Stimulated activated CD4-positive, alpha-beta T cell treated with anti-CD3 and anti-CD28 coated beads, Interleukin-15, amount 100 ng/mL, for 48 hours (primary cell): ENCODE measurements around the gene TMEM14A.
"Not testable (repeated sequence)": the region's sequence is repeated elsewhere in the genome, so short reads cannot be mapped to it uniquely, and the experiment has no call there.

Source experiments
- DNase-seq, 2 donors: peaks; one replicate each; pipeline ENCODE4 v3.0.0-alpha.2; 2020; ENCODE audit warnings: low read depth in 2 of 2

TMEM14A gene

GRCh38 chr6:52657870-52658269, 13.0 kb upstream of the TMEM14A start:
- DNase-seq: no peak

GRCh38 chr6:52661551-52661950, 9.4 kb upstream of the TMEM14A start:
- no peak for DNase-seq

- DNase-seq: no peak
Observed at GRCh38 chr6:52662031-52662430, 8.9 kb upstream of the TMEM14A start.

- peak in 1 of 2 donors; percentile 29 for DNase-seq
Observed at GRCh38 chr6:52663120-52663935, 7.6 kb upstream of the TMEM14A start.

GRCh38 chr6:52663936-52664185, 7.1 kb upstream of the TMEM14A start:
- no peak for DNase-seq

GRCh38 chr6:52664186-52664990, 6.5 kb upstream of the TMEM14A start:
- peak; percentile 65 to 68 for DNase-seq

GRCh38 chr6:52664991-52665686, 5.8 kb upstream of the TMEM14A start:
- no peak for DNase-seq

- no peak for DNase-seq
Observed at GRCh38 chr6:52666071-52666470, 4.8 kb upstream of the TMEM14A start.

GRCh38 chr6:52666523-52666922, 4.4 kb upstream of the TMEM14A start:
- no peak for DNase-seq

- DNase-seq: no peak
Observed at GRCh38 chr6:52667572-52667971, 3.3 kb upstream of the TMEM14A start.

- DNase-seq: no peak
Observed at GRCh38 chr6:52671676-52672075, 763 bp downstream of the TMEM14A start.

GRCh38 chr6:52672412-52673025, 1.6 kb downstream of the TMEM14A start:
- DNase-seq: no peak

- DNase-seq: no peak
Observed at GRCh38 chr6:52674666-52675065, 3.8 kb downstream of the TMEM14A start.

GRCh38 chr6:52675372-52675771, 4.5 kb downstream of the TMEM14A start:
- no peak for DNase-seq

- DNase-seq: not testable (repeated sequence)
Observed at GRCh38 chr6:52676631-52677030, 5.7 kb downstream of the TMEM14A start.

- no peak for DNase-seq
Observed at GRCh38 chr6:52681416-52681815, 10.5 kb downstream of the TMEM14A start.

GRCh38 chr6:52686878-52687699, 16.2 kb downstream of the TMEM14A start:
- no peak for DNase-seq

- no peak for DNase-seq
Observed at GRCh38 chr6:52689857-52690256, 18.9 kb downstream of the TMEM14A start.

GRCh38 chr6:52691718-52692117, 20.8 kb downstream of the TMEM14A start:
- no peak for DNase-seq

GRCh38 chr6:52693773-52694172, 22.9 kb downstream of the TMEM14A start:
- DNase-seq: no peak

- DNase-seq: no peak
Observed at GRCh38 chr6:52694404-52694803, 23.5 kb downstream of the TMEM14A start.
